Measurements from ENCODE around the gene TRIM2. TPM values are rescaled to one million over a fixed set of nuclear protein-coding genes. Genes with fewer than 3 reads are reported as not detected.

Gene TRIM2
- total RNA-seq, 4 donors from 2014 or later: 71.8 to 124 (median 95.3) TPM

DNA sequence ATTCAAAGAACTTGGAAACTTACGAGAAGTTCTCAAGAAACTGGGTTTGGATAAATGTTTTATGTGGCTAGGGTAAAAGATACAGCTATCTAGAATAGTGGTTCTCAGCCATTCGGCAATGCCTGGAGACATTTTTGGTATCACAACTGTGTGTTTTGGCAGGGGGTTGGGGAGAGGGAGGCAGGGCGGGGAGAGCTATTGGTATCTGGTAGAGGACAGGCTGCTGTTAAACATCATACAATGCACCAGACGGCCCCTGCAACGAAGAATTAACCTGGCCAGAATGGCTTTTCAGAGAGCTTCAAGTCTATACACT, 89.5 kb downstream of the TRIM2 start:
- no peaks in the 10 kb centered on the region for H3K27me3 ChIP-seq
- no peak for TF ChIP-seq POLR2A (IDR thresholded peaks at IDR 0.05)
- no peak for TF ChIP-seq EP300 (IDR thresholded peaks at IDR 0.05; ENCODE audit: low read depth)
- no peak for TF ChIP-seq POLR2AphosphoS5 (IDR thresholded peaks at IDR 0.05)
- TF ChIP-seq, protein P1, sequence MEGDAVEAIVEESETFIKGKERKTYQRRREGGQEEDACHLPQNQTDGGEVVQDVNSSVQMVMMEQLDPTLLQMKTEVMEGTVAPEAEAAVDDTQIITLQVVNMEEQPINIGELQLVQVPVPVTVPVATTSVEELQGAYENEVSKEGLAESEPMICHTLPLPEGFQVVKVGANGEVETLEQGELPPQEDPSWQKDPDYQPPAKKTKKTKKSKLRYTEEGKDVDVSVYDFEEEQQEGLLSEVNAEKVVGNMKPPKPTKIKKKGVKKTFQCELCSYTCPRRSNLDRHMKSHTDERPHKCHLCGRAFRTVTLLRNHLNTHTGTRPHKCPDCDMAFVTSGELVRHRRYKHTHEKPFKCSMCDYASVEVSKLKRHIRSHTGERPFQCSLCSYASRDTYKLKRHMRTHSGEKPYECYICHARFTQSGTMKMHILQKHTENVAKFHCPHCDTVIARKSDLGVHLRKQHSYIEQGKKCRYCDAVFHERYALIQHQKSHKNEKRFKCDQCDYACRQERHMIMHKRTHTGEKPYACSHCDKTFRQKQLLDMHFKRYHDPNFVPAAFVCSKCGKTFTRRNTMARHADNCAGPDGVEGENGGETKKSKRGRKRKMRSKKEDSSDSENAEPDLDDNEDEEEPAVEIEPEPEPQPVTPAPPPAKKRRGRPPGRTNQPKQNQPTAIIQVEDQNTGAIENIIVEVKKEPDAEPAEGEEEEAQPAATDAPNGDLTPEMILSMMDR (IDR thresholded peaks at IDR 0.05): no peak
- H3K27ac ChIP-seq: no peak overlapping the region
- 75% methylated on average over 5 of the region's 5 CpGs for WGBS, 2 donors (ENCODE audit: low coverage in 1 of 2)
- no peak overlapping the region for H3K4me3 ChIP-seq
- intact Hi-C loops (cut with DNase I; ENCODE audit: low total_unique reads) (no loop called here), in situ Hi-C loops (cut with MboI; ENCODE audit: low pct_ligation_motif_present in 1 of 4, low pct_unique_long_range_greater_than_20kb in 1 of 4, low sequenced_read_pairs in 3 of 4) (no loop called here)
- no peak for DNase-seq
- peaks cover 0 to 22% (median 8%) of the 10 kb centered on the region in 4 donors for H3K4me1 ChIP-seq
- peaks cover 0 to 19% (median 8%) of the 10 kb centered on the region in 4 donors for H3K36me3 ChIP-seq
- no peaks in the 10 kb centered on the region for H3K9me3 ChIP-seq

DNA sequence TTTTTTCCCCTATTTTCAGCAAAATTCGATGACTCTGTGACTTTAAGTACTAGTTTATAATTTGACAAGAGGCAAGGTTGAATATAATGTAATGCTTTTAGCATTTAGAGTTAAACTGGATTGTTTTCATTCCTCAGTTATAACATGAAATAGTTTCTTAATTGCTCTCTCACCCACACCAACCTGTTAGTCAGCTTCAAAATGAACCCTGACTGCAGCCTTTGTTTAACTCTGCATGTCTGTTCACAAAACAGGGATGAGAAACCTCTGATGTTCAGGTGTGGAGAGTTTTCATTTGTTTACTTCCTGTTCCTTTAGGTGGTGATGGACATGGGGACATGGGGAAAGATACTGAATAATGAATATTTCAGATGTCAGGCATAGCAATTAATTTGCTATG, 90.4 kb downstream of the TRIM2 start:
- no peak for DNase-seq
- peaks cover 0 to 21% (median 8%) of the 10 kb centered on the region in 4 donors for H3K4me1 ChIP-seq
- no peak overlapping the region for H3K4me3 ChIP-seq
- 50 to 63% methylated on average over 1 of the region's 1 CpG for WGBS, 2 donors (ENCODE audit: low coverage in 1 of 2)
- no peaks in the 10 kb centered on the region for H3K27me3 ChIP-seq
- H3K9me3 ChIP-seq: no peaks in the 10 kb centered on the region
- in situ Hi-C loops (cut with MboI; ENCODE audit: low pct_ligation_motif_present in 1 of 4, low pct_unique_long_range_greater_than_20kb in 1 of 4, low sequenced_read_pairs in 3 of 4): no loop called here
- TF ChIP-seq POLR2A (IDR thresholded peaks at IDR 0.05) (no peak), EP300 (IDR thresholded peaks at IDR 0.05; ENCODE audit: low read depth) (no peak), POLR2AphosphoS5 (IDR thresholded peaks at IDR 0.05) (no peak)
- TF ChIP-seq, protein P1 (IDR thresholded peaks at IDR 0.05): no peak
- H3K36me3 ChIP-seq: peaks cover 0 to 28% (median 11%) of the 10 kb centered on the region in 4 donors
- no peak overlapping the region for H3K27ac ChIP-seq
- intact Hi-C loops (cut with DNase I; ENCODE audit: low total_unique reads): no loop called here

DNA sequence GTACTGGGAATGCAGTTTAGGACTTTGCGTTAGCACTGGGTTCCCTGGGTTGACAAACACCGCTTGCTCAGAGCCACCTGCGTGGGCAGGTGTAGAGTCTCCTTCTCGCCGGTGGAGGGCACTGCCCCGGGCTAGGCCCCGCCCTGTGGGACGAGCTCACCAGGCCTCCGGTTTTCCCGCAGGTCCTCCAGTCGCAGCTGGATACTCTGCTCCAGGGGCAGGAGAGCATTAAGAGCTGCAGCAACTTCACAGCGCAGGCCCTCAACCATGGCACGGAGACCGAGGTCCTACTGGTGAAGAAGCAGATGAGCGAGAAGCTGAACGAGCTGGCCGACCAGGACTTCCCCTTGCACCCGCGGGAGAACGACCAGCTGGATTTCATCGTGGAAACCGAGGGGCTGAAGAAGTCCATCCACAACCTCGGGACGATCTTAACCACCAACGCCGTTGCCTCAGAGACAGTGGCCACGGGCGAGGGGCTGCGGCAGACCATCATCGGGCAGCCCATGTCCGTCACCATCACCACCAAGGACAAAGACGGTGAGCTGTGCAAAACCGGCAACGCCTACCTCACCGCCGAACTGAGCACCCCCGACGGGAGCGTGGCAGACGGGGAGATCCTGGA, 91.0 kb downstream of the TRIM2 start:
- peaks cover 0 to 34% (median 14%) of the 10 kb centered on the region in 4 donors for H3K36me3 ChIP-seq
- no peak for TF ChIP-seq EP300 (IDR thresholded peaks at IDR 0.05; ENCODE audit: low read depth)
- TF ChIP-seq, protein P1 (IDR thresholded peaks at IDR 0.05): no peak
- TF ChIP-seq POLR2A (IDR thresholded peaks at IDR 0.05): no peak
- TF ChIP-seq POLR2AphosphoS5 (IDR thresholded peaks at IDR 0.05): no peak

DNA sequence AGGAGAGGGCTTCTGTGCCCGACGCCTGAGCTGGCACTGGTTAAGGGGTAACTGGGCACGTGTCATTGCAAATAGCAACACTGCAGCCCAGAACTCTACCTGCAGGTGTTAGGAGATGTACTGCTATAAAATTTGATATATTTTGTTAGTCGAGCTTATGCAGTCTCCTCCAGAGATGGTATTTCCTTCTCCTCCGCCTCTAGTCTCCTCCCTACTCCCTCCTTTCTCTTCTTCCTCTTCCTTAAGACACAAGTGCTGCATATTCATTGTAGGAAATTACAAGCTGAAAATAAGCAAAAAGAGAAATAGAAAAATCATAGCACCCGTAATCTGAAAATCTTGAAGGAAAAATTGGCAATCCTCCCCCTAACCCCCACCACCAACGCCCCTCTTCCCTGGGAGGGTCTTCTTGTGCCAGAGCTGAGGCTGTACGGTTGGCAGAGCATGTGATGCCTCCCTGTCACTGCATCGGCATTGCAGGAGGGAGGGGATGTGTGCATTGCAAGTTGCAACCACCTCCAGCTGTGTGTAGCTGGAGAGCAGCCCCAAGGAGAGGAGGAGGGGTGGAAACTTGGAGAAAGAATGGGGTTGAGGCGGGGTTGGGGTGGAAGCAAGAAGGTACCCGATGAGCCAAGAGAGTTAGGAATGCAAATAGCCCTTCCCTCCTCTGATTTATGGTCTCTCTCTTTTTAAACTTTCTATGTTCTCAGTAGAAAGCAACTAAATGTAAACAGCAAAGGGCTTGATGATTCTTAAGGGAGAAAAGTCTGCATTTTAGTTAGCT, 92.0 kb downstream of the TRIM2 start:
- Histone ChIP-seq H3K4me3 (no peak overlapping the region), H3K4me1 (peaks cover 0 to 21% (median 8%) of the 10 kb centered on the region in 4 donors), H3K9me3 (no peaks in the 10 kb centered on the region), H3K27me3 (no peaks in the 10 kb centered on the region), H3K36me3 (peaks cover 0 to 37% (median 15%) of the 10 kb centered on the region in 4 donors), H3K27ac (peak overlapping the region; percentile 22 to 51 (median 29))
- intact Hi-C loops (cut with DNase I; ENCODE audit: low total_unique reads) (no loop called here), in situ Hi-C loops (cut with MboI; ENCODE audit: low pct_ligation_motif_present in 1 of 4, low pct_unique_long_range_greater_than_20kb in 1 of 4, low sequenced_read_pairs in 3 of 4) (no loop called here)
- TF ChIP-seq POLR2AphosphoS5 (IDR thresholded peaks at IDR 0.05) (peak in 1 of 3 donors; percentile 9), POLR2A (IDR thresholded peaks at IDR 0.05) (no peak)
- 42 to 49% methylated on average over 11 of the region's 11 CpGs for WGBS, 2 donors (ENCODE audit: low coverage in 1 of 2)
- peak; percentile 23 for DNase-seq

More for the DNA sequence above, 91.0 kb downstream of the TRIM2 start:
- in situ Hi-C loops (cut with MboI; ENCODE audit: low pct_ligation_motif_present in 1 of 4, low pct_unique_long_range_greater_than_20kb in 1 of 4, low sequenced_read_pairs in 3 of 4): no loop called here
- Histone ChIP-seq H3K4me1 (peaks cover 0 to 21% (median 8%) of the 10 kb centered on the region in 4 donors), H3K27me3 (no peaks in the 10 kb centered on the region), H3K9me3 (no peaks in the 10 kb centered on the region), H3K27ac (peak overlapping the region in 1 of 4 donors; percentile 27), H3K4me3 (no peak overlapping the region)
- intact Hi-C loops (cut with DNase I; ENCODE audit: low total_unique reads): no loop called here
- DNase-seq: no peak
- WGBS, 2 donors (ENCODE audit: low coverage in 1 of 2): 97 to 100% methylated on average over 1 to 38 of the region's 40 CpGs

Data from transverse colon (tissue), 4 donors.